ENCODE results near the gene AFDN. TPM values are rescaled to one million over a fixed set of nuclear protein-coding genes. Genes with fewer than 3 reads are reported as not detected.
A peak's percentile ranks its signal among the peaks of the same experiment; 100 is the strongest.

The AFDN gene
- total RNA-seq, 2 donors from 2014 or later, result 213 to 232 TPM

- no peak overlapping the region for H3K27ac ChIP-seq
- DNase-seq, result peak; percentile 12
These were observed 186.7 kb downstream of the AFDN start for GRCh38 chr6:168013250-168013915.

GRCh38 chr6:168014428-168014827 is 187.7 kb downstream of the AFDN start:
- DNase-seq, result peak; percentile 11

More at GRCh38 chr6:168013250-168013915, 186.7 kb downstream of the AFDN start:
- no peak overlapping the region for H3K9ac ChIP-seq (ENCODE audit: low read depth in 2 of 2, low read length in 2 of 2)
- TF ChIP-seq, protein P1, sequence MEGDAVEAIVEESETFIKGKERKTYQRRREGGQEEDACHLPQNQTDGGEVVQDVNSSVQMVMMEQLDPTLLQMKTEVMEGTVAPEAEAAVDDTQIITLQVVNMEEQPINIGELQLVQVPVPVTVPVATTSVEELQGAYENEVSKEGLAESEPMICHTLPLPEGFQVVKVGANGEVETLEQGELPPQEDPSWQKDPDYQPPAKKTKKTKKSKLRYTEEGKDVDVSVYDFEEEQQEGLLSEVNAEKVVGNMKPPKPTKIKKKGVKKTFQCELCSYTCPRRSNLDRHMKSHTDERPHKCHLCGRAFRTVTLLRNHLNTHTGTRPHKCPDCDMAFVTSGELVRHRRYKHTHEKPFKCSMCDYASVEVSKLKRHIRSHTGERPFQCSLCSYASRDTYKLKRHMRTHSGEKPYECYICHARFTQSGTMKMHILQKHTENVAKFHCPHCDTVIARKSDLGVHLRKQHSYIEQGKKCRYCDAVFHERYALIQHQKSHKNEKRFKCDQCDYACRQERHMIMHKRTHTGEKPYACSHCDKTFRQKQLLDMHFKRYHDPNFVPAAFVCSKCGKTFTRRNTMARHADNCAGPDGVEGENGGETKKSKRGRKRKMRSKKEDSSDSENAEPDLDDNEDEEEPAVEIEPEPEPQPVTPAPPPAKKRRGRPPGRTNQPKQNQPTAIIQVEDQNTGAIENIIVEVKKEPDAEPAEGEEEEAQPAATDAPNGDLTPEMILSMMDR (IDR thresholded peaks at IDR 0.05), result no peak
- no peaks in the 10 kb centered on the region for H3K27me3 ChIP-seq
- no peak overlapping the region for H3K4me3 ChIP-seq
- no peaks in the 10 kb centered on the region for H3K9me3 ChIP-seq
- no peaks in the 10 kb centered on the region for H3K4me1 ChIP-seq
- intact Hi-C loops (cut with DNase I), result no loop called here
- no peaks in the 10 kb centered on the region for H3K36me3 ChIP-seq

GRCh38 chr6:168015009-168015408 is 188.3 kb downstream of the AFDN start:
- no peaks in the 10 kb centered on the region for H3K9me3 ChIP-seq
- peak; percentile 16 for DNase-seq
- H3K4me1 ChIP-seq, result no peaks in the 10 kb centered on the region
- intact Hi-C loops (cut with DNase I), result no loop called here
- H3K9ac ChIP-seq (ENCODE audit: low read depth in 2 of 2, low read length in 2 of 2), result no peak overlapping the region
- no peaks in the 10 kb centered on the region for H3K27me3 ChIP-seq
- no peak overlapping the region for H3K4me3 ChIP-seq
- H3K27ac ChIP-seq, result no peak overlapping the region
- TF ChIP-seq, protein P1 (IDR thresholded peaks at IDR 0.05), result no peak
- H3K36me3 ChIP-seq, result no peaks in the 10 kb centered on the region

More at GRCh38 chr6:168014428-168014827, 187.7 kb downstream of the AFDN start:
- no peaks in the 10 kb centered on the region for H3K9me3 ChIP-seq
- no peaks in the 10 kb centered on the region for H3K36me3 ChIP-seq
- H3K9ac ChIP-seq (ENCODE audit: low read depth in 2 of 2, low read length in 2 of 2), result no peak overlapping the region
- H3K27me3 ChIP-seq, result no peaks in the 10 kb centered on the region
- no peaks in the 10 kb centered on the region for H3K4me1 ChIP-seq
- TF ChIP-seq, protein P1 (IDR thresholded peaks at IDR 0.05), result no peak
- intact Hi-C loops (cut with DNase I), result no loop called here
- H3K27ac ChIP-seq, result no peak overlapping the region
- no peak overlapping the region for H3K4me3 ChIP-seq

- TF ChIP-seq, protein P1 (IDR thresholded peaks at IDR 0.05), result no peak
- peak; percentile 26 for DNase-seq
- H3K4me1 ChIP-seq, result no peaks in the 10 kb centered on the region
- H3K36me3 ChIP-seq, result no peaks in the 10 kb centered on the region
- H3K27ac ChIP-seq, result no peak overlapping the region
- H3K4me3 ChIP-seq, result no peak overlapping the region
- peak overlapping the region in 1 of 2 donors; percentile 34 for H3K9ac ChIP-seq (ENCODE audit: low read depth in 2 of 2, low read length in 2 of 2)
- no peaks in the 10 kb centered on the region for H3K9me3 ChIP-seq
- intact Hi-C loops (cut with DNase I), result no loop called here
- H3K27me3 ChIP-seq, result no peaks in the 10 kb centered on the region
These were observed 188.9 kb downstream of the AFDN start for GRCh38 chr6:168015482-168016175.

GRCh38 chr6:168016176-168016620 is 189.5 kb downstream of the AFDN start:
- no peaks in the 10 kb centered on the region for H3K4me1 ChIP-seq
- no peak overlapping the region for H3K4me3 ChIP-seq
- H3K27me3 ChIP-seq, result no peaks in the 10 kb centered on the region
- H3K9me3 ChIP-seq, result no peaks in the 10 kb centered on the region
- H3K36me3 ChIP-seq, result no peaks in the 10 kb centered on the region
- intact Hi-C loops (cut with DNase I), result no loop called here
- no peak for DNase-seq
- peak overlapping the region in 1 of 2 donors; percentile 34 for H3K9ac ChIP-seq (ENCODE audit: low read depth in 2 of 2, low read length in 2 of 2)
- no peak overlapping the region for H3K27ac ChIP-seq
- TF ChIP-seq, protein P1 (IDR thresholded peaks at IDR 0.05), result no peak
